ENCODE measurements around the gene CUZD1.

CUZD1 gene

DNA sequence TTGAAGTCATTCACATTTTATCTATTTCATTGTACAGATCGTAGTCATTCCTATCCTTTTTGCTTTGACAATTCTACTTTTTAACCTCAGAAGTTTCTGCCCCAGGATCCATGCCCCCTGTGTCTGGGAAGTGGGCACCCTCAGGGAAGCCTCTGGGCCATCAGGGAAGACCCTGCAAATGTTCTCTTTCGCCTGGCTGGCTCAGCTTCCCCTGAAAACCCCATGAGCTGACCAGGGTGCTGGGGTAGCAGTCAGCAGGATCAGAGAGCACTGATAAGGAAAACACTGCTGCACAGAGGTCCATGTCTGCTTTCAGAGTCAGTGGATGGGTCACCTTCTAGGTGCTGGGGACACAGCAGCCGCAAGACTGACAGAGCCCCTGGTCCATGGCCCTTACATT is 23.8 kb downstream of the CUZD1 start:
- in situ Hi-C loops (cut with MboI; ENCODE audit: low sequenced_read_pairs) = no loop called here

DNA sequence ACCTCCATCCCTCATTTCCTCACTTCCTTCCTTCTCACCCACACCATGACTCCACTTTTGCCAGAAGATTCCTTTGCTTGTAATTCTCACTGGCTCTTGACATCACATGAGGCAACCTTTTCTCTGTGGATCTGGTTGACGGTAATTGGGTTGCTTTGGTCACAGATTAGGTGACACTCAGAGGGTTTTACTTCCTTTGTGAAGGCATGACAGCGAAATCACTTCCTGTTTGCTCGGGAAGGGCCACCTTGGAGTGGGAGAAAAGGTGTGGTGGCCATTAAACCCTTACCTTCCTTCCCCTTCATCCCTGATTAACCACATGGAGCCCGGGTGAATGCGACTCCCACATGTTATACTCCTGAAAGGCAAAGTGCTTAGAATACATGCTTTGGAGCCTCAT is 30.2 kb downstream of the CUZD1 start:
- in situ Hi-C loops (cut with MboI; ENCODE audit: low sequenced_read_pairs) = no loop called here

DNA sequence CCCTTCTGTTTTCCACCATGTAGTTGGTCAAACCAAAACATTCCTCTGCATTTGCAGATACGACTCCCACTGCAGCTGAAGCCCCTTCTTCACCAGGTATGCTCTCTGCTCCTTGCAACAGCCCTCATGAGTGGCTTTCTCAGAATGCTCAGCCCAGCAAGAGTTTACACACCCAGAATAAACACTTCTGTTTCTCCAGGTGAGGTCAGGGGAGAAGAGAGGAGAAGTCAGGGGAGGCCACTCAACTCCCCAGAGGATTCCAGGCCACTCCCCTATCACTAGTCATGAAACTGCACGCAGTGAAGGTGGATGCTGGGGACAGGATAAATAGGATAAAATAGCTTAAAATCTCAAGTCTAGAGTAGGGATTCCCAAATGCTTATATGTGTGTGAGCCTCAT is 31.2 kb downstream of the CUZD1 start:
- in situ Hi-C loops (cut with MboI; ENCODE audit: low sequenced_read_pairs) = no loop called here

DNA sequence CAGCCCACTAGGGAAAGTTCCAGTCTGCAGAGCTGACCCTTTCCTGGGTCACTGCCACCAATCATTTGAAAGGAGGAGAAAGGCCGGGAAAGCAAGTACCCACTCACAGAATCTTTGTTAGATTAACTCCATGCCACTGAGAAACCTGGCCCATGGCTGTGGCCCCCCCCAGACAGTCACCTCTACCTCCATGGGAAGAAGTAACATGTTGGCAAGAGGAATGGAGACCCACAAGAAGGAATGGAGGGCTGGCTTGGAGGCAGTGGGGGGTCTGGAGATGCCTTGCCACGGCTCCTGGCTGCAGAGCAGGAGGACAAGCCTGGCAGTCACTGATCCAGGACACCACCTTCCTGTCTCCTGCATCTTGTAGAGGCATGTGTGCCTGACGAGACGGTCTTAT is 32.9 kb downstream of the CUZD1 start:
- in situ Hi-C loops (cut with MboI; ENCODE audit: low sequenced_read_pairs) = no loop called here

DNA sequence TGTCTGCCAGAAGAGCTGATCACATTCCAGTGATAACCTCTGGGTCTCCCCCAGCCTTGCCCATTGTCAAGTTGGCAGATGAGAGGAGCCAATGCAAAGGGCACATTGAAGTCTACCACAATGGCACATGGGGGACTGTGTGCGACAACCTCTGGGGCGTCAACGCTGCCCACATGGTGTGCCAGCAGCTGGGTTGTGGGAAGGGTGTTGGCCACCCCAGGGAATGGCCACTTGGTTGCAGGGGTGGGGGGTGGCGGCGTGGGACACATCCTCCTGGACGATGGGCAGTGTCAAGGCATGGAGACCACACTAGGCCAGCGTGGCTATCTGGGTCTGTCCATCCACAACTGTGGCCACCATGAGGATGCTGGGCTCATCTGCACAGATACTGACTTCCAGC is 43.4 kb downstream of the CUZD1 start:
- in situ Hi-C loops (cut with MboI; ENCODE audit: low sequenced_read_pairs) = no loop called here

DNA sequence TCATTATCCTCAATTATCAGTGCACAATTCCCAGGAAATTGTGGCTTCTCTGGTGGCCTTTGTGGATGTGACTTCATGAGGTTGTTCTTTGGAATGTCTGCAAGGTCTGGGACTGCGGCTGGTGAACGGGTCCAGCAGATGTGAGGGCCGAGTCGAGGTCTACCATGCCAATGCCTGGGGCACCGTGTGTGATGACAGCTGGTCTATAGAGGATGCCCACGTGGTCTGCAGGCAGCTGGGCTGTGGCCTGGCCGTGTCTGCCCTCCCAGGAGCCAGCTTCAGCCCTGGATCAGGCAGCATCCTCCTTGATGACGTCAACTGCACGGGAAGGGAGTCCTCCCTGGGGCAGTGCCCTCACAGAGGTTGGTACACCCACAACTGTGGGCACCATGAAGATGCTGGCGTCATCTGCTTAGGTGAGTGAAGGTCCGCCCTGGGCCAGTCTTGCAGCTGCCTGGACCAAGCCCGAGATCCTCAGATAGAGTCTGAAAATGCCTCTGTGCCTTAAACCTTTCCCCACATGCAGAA is 46.9 kb downstream of the CUZD1 start:
- in situ Hi-C loops (cut with MboI; ENCODE audit: low sequenced_read_pairs) = no loop called here

DNA sequence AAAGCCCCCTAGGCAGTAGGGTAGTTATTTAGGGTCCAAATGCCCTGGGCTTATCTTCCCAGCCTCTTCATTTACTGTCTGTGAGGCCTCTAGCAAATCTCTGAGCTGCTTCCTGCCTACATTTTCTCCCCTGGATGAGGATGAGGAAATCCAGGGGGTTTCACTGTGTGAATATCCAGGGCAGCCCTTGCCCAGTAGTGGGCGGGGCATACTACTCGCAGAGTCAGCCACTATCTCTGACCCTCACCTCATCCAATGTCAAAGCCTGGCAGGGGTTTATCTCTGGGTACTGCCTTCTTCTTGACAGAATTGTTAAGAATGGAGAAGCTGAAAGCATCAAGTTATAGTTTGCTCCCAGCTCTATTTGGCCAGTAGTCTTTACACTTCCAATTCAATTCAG is 48.9 kb downstream of the CUZD1 start:
- in situ Hi-C loops (cut with MboI; ENCODE audit: low sequenced_read_pairs) = no loop called here

DNA sequence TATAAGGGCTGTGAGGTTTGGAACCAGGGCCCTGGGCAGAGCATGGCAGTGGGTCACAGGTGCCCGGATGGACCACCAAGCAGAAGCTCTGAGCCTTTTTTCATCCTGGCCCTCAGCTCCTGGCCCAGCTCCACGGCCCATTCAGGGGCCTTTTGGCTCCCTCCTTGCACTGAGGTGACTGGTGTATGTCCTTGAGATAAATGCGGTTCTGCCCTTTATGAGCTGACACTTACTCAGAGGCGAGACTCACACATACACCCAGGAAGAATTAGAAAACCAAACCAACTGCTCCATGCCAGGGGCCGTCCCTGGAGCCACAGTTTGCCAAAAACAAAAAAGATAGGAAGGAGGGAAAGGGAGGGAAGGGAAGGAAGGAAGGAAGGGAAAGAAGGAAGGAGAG is 49.7 kb downstream of the CUZD1 start:
- in situ Hi-C loops (cut with MboI; ENCODE audit: low sequenced_read_pairs) = no loop called here

DNA sequence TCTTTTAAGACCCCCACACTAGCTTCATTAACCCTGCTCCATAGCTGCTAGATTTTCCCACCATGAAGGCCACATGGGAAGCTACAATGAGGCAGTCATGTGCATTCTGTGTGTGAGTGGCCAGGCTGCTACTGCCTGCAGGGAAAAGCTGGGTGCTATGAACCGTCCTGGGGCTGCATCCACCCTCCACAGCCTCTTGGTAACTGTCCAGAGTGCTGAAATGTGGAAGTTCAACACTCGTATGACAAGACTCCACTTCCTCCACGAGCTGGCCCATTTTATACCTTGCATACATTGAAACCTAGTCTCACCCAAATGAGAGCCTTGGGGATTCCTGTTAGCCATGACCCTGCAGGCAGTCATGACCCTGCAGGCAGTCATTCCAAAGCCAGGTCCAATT is 59.4 kb downstream of the CUZD1 start:
- in situ Hi-C loops (cut with MboI; ENCODE audit: low sequenced_read_pairs) = no loop called here

DNA sequence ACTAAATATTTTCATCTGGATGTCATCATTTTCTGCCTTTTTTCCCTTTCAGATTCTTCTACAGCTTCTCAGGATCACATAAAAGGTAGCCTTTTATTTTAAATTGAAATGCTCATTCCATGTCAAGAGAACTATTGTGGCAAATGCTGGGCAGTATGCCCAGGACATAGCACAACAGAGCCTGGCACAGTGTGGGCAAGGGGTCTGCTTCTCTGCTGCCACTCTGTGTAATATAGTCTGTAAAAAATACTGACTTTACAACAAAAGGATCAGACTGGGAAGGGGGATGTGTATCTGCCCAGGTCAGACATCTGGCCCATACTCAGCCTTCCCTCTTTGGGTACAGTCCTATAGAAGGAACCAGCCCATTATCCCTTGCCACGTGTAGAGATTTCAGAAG is 62.7 kb downstream of the CUZD1 start:
- in situ Hi-C loops (cut with MboI; ENCODE audit: low sequenced_read_pairs) = no loop called here
